Measurements from ENCODE around the gene NPEPL1.
"Not testable (repeated sequence)": the region's sequence is repeated elsewhere in the genome, so short reads cannot be mapped to it uniquely, and the experiment has no call there.

The NPEPL1 gene

GRCh38 chr20:58745391-58745790, 52.8 kb downstream of the NPEPL1 start:
- DNase-seq: no peak

- no peak for DNase-seq
Observed at GRCh38 chr20:58746620-58747019, 54.0 kb downstream of the NPEPL1 start.

DNA sequence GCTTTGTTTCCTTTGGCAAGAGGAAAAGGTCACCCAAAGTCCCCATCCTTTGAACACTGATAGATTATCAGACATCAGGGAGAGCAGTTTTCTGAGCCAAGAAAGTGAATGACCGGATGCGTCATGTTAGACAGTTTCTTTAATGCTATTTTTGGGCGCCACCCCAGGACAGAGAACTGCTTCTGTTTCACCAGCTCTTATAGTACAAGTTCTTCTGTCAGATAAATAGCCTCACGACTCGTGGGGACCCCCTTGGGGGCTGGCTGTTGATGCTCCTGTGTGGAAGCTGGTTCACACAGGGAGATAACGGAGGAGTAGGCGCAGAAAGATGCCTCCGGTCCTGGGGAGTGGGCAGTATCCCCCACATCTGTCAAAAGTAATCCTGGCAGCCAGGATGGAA, 54.6 kb downstream of the NPEPL1 start:
- no peak for DNase-seq

GRCh38 chr20:58748618-58749017, 56.0 kb downstream of the NPEPL1 start:
- no peak for DNase-seq

GRCh38 chr20:58749098-58749769, 56.6 kb downstream of the NPEPL1 start:
- no peak for DNase-seq

GRCh38 chr20:58749979-58750378, 57.4 kb downstream of the NPEPL1 start:
- DNase-seq: no peak

- not testable (repeated sequence) for DNase-seq
Observed at GRCh38 chr20:58750706-58751105, 58.1 kb downstream of the NPEPL1 start.

DNA sequence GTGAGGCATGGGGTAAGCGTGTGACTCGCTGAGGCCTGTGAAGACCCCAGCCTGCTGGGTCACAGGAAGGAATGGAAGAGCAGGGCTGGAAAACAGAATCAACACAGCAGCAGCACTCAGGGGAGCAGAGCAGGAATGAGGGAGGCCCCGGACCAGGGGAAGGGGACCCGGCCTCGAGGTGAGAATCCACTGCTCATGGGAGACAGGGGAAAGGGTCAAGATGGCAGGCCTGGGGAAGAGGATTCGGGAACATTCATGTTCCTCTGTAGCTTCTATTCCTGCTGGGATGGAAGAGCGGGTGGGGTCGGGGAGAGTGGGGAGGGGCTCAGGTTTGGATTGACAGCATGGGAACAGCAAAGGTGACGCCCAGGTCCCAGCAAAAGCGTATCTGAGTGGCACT, 59.4 kb downstream of the NPEPL1 start:
- DNase-seq: no peak

GRCh38 chr20:58752565-58752964, 60.0 kb downstream of the NPEPL1 start:
- no peak for DNase-seq

DNA sequence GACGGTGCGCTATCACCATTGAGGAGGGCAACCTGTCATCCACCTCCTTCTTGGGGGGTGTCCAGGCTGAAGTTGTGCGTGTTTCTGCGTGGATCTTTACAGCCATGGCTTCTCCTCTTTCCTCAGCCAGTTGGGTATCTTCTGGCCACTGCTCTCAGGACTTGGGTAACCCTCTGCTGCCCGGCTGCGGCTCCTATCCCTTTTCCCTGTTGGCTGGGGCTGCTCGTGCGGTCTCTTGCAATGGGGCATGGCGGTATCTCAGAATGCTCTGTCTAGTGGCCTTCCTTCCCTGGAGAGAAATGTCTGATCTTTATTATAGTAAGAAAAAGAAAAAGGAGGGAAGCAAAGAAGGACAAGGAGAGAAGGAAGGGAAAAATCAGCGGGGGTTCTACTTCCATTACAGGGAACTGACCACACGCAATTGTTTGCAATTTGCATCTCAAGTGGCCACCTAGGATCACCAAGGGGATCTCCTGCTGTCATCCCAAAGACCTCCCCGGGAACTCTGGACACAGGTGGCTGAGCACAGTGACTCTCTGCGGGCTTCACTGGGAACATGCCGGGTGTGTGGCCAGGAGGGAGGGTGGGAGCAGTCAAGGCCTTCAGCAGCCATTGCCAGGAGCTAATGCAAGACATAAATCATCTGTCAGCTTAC, 60.8 kb downstream of the NPEPL1 start:
- no peak for DNase-seq

- no peak for DNase-seq
Observed at GRCh38 chr20:58753922-58754551, 61.4 kb downstream of the NPEPL1 start.

DNA sequence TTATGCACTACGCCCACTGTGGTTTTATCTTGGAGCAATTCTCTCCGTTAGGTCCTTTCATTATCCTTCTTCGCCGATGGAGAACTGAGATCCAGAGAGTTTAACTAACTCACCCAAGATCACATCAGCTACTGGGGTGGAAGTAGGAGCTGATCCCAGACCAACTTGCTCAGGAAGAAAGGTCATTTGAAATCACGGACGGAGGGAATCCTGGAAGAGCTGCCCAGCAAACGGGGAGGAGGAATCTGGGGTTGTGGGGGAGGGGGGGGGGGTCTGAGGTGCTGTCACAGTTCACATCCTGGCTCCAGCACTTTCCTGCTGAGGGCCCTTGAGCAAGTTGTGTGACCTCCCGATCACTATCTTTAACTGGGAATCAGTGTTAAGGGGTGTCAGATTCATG, 62.0 kb downstream of the NPEPL1 start:
- DNase-seq: no peak

- no peak for DNase-seq
Observed at GRCh38 chr20:58755062-58755697, 62.6 kb downstream of the NPEPL1 start.

DNA sequence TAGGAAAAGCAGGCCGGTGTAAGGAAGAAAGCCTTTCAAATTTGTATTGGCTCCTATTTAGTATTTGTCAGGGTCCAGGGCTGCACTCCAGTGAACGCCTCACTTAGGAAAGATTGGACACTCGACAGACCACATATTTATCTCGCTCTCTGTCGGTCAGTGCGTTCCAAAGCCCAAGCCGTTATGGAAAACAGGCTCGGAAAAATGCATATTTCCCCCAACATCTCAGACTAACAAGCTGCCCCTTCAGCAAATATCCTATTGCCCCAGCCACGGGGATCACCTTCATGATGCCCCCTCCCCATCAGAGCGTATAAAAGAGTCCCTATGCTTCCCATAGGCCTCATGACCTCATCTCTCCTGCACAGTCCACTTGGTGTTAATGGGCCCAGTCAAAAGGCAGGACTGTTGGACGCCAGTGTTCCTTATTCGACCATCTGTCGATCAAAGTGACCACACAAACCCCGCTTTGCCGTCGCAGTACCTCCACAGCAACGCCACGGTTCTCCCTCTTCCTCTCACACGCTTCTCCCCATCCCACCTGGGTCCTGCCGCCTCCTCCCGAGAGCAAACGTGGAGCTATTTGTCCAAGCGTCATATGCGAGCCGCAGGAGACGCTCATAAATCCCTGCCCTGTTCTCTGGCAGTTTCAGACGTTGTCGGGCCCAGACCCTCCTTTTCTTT, 63.3 kb downstream of the NPEPL1 start:
- no peak for DNase-seq

DNA sequence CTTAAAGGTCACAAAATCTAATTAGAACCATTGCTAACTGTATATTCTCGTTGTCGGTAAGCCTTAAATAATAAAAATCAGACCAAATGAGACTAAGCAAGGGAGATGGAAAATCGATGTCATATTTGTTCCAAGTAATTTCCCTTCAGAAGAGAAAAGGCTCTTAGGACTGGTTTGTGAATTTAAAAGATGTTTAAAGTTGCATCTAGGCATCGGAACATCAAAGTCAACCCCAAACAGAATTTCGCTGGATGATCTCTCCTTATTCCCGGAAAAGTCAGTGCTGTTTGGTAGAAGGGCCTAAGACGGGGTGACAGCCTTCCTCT, 63.8 kb downstream of the NPEPL1 start:
- no peak for DNase-seq

DNA sequence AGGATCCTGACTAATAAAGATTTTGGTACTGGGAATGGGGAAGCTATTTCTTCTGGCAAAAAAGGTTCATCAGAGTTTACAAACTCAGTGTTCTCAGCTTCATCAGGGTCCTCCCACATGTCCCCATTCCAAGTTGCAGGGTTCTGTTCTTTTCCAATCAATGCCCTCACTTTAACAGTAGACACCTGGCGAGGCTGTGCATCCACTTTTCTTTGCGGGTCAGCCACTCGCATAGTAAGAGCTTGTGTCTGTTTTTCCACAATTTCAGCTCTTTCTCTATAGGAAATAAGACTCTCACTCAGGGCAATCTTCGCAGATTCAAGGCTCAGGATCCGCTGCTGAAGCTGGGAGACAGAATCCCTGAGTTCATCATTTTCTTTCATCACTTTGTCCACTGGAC, 65.0 kb downstream of the NPEPL1 start:
- not testable (repeated sequence) for DNase-seq

GRCh38 chr20:58759947-58760346, 67.3 kb downstream of the NPEPL1 start:
- DNase-seq: no peak

DNA sequence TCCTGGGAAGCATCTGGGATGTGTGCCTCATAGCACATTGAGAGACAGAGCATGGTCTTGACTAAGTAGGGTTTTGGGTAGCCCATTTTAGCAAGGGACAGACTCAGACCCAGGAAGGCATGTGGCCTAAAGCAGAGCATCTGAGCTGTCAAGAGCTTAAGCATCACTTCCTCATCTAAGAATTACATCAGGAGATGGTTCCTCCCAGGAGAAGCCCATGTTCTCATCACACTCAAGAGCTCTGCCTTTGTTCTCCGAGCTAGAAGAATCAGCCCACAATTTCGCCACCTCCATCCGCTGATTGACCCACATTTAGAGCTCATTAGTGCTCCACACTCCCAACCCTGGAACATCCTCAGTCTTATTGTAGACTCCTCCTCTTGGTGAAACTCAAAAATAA, 68.3 kb downstream of the NPEPL1 start:
- no peak for DNase-seq

DNA sequence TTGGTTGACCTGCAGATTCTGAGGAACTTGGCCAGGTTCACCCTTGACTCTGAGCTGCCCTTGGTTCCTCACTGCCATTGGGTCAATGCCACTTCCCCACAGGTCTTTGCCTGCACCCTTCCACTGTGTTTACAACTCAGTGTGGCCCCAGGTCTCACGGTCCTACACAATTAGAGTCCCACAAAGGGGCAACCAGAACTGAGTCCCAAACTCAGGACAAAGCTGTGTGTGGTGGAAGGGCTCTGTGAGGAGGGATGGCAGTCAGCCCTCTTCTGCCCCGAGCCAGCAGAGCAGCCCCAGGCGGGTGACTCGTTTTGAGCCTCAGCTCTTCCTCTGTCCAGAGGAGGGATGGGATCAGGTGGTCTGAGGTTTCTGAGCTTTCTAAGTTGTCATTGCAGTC, 69.5 kb downstream of the NPEPL1 start:
- DNase-seq: no peak

DNA sequence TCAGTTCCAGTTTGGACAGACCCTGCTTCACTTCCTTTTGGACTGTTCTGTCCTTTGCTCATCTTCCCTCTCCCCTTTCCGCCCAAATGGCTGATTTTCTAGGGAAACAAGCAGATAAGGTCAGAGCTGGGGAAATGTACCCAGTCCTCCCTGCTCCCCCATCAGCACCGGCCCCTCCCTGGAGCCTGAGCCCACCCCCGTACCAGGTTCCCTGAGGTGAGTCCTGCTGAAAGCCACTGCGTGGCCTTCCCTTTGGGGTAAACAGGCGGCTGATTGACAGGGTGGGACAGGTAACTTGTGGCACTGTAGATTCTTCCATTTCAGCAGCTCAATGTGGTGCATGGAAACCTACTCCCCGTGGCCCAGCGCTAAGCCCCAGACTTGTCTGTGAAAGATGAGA, 70.5 kb downstream of the NPEPL1 start:
- DNase-seq: no peak

Measured in NCI-H2227 treated with DMSO at 0.1 percent for 48 hours (cell line).